Keratinocyte (primary cell): ENCODE data around the gene MTHFD2L.

Experiments used
- CTCF ChIP-seq, 3 experiments: IDR thresholded peaks in 1 of 3; conservative IDR thresholded peaks in 1 of 3; optimal IDR thresholded peaks in 1 of 3; 2 replicates in 2 of 3; 3 replicates in 1 of 3; pipeline versions ENCODE3 to v1.5.1; 2011; ENCODE audit warnings: low read length in 3 of 3, mild to moderate bottlenecking in 3 of 3, moderate library complexity in 2 of 3, control low read depth in 1 of 3, inconsistent platforms in 1 of 3; ENCODE audit not compliant: insufficient read depth in 2 of 3; ENCODE audit errors: extremely low read depth in 1 of 3
- EZH2 ChIP-seq: IDR thresholded peaks from one replicate; pipeline ENCODE4 v1.6.1; 2012; ENCODE audit warnings: inconsistent platforms, mild to moderate bottlenecking, low read length, moderate library complexity

- TF ChIP-seq EZH2 (no peak), CTCF (optimal IDR thresholded peaks at IDR 0.05 in 1 of 3, IDR thresholded peaks at IDR 0.05 in 1 of 3, conservative IDR thresholded peaks at IDR 0.05 in 1 of 3; ENCODE audit: extremely low read depth in 1 of 3, insufficient read depth in 2 of 3, low read length in 3 of 3) (no peak)
Observed at GRCh38 chr4:74258963-74259362, 101.0 kb downstream of the MTHFD2L start.
